Body of pancreas (tissue), 4 donors: ENCODE data around the gene GULP1. TPM values are rescaled to one million over a fixed set of nuclear protein-coding genes. Genes with fewer than 3 reads are reported as not detected.

Source experiments
- ATAC-seq: fragments of 150-250 bp; one replicate; pipeline ENCODE4 v1.9.1; 2016
- DNase-seq, 4 donors: peaks; one replicate each; pipeline ENCODE4 v3.0.0-alpha.2; 2019
- H3K27ac ChIP-seq, 4 donors: fragments of 200-600 bp; sonication (generic); 1 replicate in 3 of 4; 2 replicates in 1 of 4; pipeline versions ENCODE4 v1.5.1 to v1.6.1; 2016 to 2019; ENCODE audit warnings: mild to moderate bottlenecking in 1 of 4, mixed read lengths in 1 of 4, moderate library complexity in 1 of 4
- H3K27me3 ChIP-seq, 2 donors: fragments of 200-600 bp; sonication (generic); one replicate each; pipeline ENCODE4 v1.6.0; 2016; ENCODE audit warnings: mild to moderate bottlenecking in 1 of 2
- H3K36me3 ChIP-seq, 2 donors: fragments of 200-600 bp; sonication (generic); replicated peaks in 1 of 2; 2 replicates each; pipeline ENCODE4 v1.5.1; 2016; ENCODE audit warnings: low read depth in 2 of 2; ENCODE audit not compliant: insufficient read depth in 1 of 2
- H3K4me1 ChIP-seq: fragments of 200-600 bp; sonication (generic); one replicate; pipeline ENCODE4 v1.6.0; 2016
- H3K4me3 ChIP-seq, 2 donors: fragments of 200-600 bp; sonication (generic); 1 replicate in 1 of 2; 2 replicates in 1 of 2; pipeline ENCODE4 v1.5.1; 2016 to 2019
- H3K9me3 ChIP-seq, 3 donors: fragments of 200-600 bp; sonication (generic); 1 replicate in 2 of 3; 2 replicates in 1 of 3; pipeline ENCODE4 v1.5.1; 2016
- POLR2A ChIP-seq, 3 donors: fragments of 450-650 bp; IDR thresholded peaks; one replicate each; pipeline ENCODE4 v1.6.1; 2016; ENCODE audit warnings: antibody characterized with exemption in 3 of 3, mild to moderate bottlenecking in 2 of 3
- WGBS, 2 donors: methylation state at CpG; one replicate each; pipeline ENCODE4 v1.1.5; 2017; 5-methylcytosine and 5-hydroxymethylcytosine counted together
- intact Hi-C: fragments of 100-400 bp; cut with DNase I; formaldehyde crosslinking; loops from one replicate; pipeline ENCODE4 v1.15.1; 2023
- total RNA-seq, 2 donors: library from RNA; depleted of rRNA; stranded (reverse); fragments of >200 nt; gene quantifications; one replicate each; pipeline ENCODE4 v1.1.0, GENCODE V29; 2016
- TF ChIP-seq, protein P1 (sequence below), 7 experiments: fragments of 450-650 bp in 4 of 7; fragments of 200-600 bp in 3 of 7; sonication (generic) in 3 of 7; IDR thresholded peaks; one replicate each; pipeline ENCODE4 v1.5.1; 2016 to 2019; ENCODE audit warnings: antibody characterized with exemption in 7 of 7

Gene GULP1
- total RNA-seq, 2 donors from 2014 or later: 24.7 to 50.3 TPM

DNA sequence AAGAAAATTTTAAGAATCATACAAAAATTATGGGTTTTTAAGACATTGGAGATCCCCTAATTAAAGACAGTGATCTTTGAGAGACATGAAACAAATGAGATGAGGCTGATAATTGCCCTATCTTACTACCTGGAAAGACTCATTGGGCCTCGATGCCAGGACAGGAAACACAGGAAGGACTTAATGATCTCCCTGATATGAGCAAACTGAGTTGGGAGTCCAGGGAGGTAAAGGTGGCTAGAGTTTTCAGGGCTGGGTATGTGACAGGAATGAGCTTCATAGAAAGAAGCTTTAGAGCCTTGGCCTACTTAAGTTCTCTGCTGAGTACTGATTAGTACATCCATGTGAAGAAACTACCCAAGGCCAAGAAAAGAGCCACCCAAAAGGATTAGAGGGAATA lies 40.6 kb upstream of the GULP1 start:
- no peak overlapping the region for H3K27ac ChIP-seq
- H3K27me3 ChIP-seq: no peaks in the 10 kb centered on the region
- intact Hi-C loops: no loop called here
- WGBS, 2 donors: 81 to 83% methylated on average over 1 of the region's 1 CpG
- no peaks in the 10 kb centered on the region for H3K4me1 ChIP-seq
- no peaks in the 10 kb centered on the region for H3K9me3 ChIP-seq
- no peaks in the 10 kb centered on the region for H3K36me3 ChIP-seq
- no peak for TF ChIP-seq POLR2A (IDR thresholded peaks at IDR 0.05)
- TF ChIP-seq, protein P1, sequence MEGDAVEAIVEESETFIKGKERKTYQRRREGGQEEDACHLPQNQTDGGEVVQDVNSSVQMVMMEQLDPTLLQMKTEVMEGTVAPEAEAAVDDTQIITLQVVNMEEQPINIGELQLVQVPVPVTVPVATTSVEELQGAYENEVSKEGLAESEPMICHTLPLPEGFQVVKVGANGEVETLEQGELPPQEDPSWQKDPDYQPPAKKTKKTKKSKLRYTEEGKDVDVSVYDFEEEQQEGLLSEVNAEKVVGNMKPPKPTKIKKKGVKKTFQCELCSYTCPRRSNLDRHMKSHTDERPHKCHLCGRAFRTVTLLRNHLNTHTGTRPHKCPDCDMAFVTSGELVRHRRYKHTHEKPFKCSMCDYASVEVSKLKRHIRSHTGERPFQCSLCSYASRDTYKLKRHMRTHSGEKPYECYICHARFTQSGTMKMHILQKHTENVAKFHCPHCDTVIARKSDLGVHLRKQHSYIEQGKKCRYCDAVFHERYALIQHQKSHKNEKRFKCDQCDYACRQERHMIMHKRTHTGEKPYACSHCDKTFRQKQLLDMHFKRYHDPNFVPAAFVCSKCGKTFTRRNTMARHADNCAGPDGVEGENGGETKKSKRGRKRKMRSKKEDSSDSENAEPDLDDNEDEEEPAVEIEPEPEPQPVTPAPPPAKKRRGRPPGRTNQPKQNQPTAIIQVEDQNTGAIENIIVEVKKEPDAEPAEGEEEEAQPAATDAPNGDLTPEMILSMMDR (IDR thresholded peaks at IDR 0.05): no peak
- no peak for ATAC-seq
- DNase-seq: no peak
- no peak overlapping the region for H3K4me3 ChIP-seq

DNA sequence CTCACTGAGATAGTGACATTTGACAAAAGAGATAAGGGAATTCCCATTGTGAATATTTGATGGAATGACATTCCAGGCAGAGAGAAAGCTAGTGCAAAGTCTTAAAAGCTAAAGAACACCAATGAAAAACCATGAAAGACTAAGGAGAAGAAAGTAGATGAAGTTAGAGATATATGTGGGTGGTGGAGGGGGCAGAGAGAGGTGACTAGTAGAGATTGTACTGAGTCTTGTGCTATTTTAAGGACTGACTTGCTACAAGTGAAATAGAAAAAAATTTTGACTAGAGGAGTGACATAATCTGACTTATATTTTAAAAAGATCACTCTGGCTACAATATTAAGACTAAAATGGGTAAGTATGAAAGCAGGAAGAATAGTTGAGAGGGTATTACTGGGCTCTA lies 35.3 kb upstream of the GULP1 start:
- no peak overlapping the region for H3K27ac ChIP-seq
- H3K4me3 ChIP-seq: no peak overlapping the region
- no peaks in the 10 kb centered on the region for H3K4me1 ChIP-seq
- no peaks in the 10 kb centered on the region for H3K9me3 ChIP-seq
- TF ChIP-seq, protein P1 (IDR thresholded peaks at IDR 0.05): no peak
- TF ChIP-seq POLR2A (IDR thresholded peaks at IDR 0.05): no peak
- DNase-seq (no peak), ATAC-seq (no peak)
- no peaks in the 10 kb centered on the region for H3K27me3 ChIP-seq
- H3K36me3 ChIP-seq: no peaks in the 10 kb centered on the region
- intact Hi-C loops: no loop called here

- ATAC-seq: no peak
These were observed 26.4 kb upstream of the GULP1 start for GRCh38 chr2:188265315-188265714.

DNA sequence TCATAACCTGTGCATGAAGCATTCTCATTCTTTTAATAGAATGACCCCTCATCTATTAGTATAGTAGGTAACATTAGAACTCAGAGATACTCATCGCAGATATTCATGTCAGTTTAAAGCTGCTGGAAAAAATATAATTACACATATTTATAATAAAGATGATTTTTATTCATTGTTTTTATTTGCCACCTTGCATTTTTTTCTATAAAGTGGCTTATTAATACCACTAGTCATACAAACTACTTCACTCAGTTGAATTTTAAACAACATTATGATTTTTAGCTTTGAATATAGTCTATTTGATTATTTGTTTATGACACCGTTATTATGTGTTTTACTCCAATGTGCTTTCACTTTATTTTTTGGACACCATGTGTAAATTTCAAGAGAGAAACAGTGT lies 23.9 kb upstream of the GULP1 start:
- DNase-seq: no peak
- no peak overlapping the region for H3K27ac ChIP-seq
- no peak overlapping the region for H3K4me3 ChIP-seq
- no peaks in the 10 kb centered on the region for H3K36me3 ChIP-seq
- ATAC-seq: no peak
- TF ChIP-seq POLR2A (IDR thresholded peaks at IDR 0.05): no peak
- TF ChIP-seq, protein P1 (IDR thresholded peaks at IDR 0.05): no peak
- H3K27me3 ChIP-seq: no peaks in the 10 kb centered on the region
- 92 to 93% methylated on average over 2 of the region's 2 CpGs for WGBS, 2 donors
- no peaks in the 10 kb centered on the region for H3K9me3 ChIP-seq
- intact Hi-C loops: no loop called here
- no peaks in the 10 kb centered on the region for H3K4me1 ChIP-seq

More at GRCh38 chr2:188265315-188265714, 26.4 kb upstream of the GULP1 start:
- no peaks in the 10 kb centered on the region for H3K9me3 ChIP-seq
- no peak for DNase-seq
- no peaks in the 10 kb centered on the region for H3K4me1 ChIP-seq
- H3K36me3 ChIP-seq: no peaks in the 10 kb centered on the region
- H3K4me3 ChIP-seq: no peak overlapping the region
- H3K27me3 ChIP-seq: no peaks in the 10 kb centered on the region
- intact Hi-C loops: no loop called here
- no peak overlapping the region for H3K27ac ChIP-seq
- 77 to 81% methylated on average over 2 of the region's 2 CpGs for WGBS, 2 donors
- no peak for TF ChIP-seq POLR2A (IDR thresholded peaks at IDR 0.05)
- TF ChIP-seq, protein P1 (IDR thresholded peaks at IDR 0.05): no peak

GRCh38 chr2:188269004-188269403 lies 22.7 kb upstream of the GULP1 start:
- no peaks in the 10 kb centered on the region for H3K9me3 ChIP-seq
- intact Hi-C loops: no loop called here

More at GRCh38 chr2:188269004-188269403, 22.7 kb upstream of the GULP1 start:
- TF ChIP-seq, protein P1 (IDR thresholded peaks at IDR 0.05): no peak
- no peak for TF ChIP-seq POLR2A (IDR thresholded peaks at IDR 0.05)
- H3K27me3 ChIP-seq: no peaks in the 10 kb centered on the region
- WGBS, 2 donors: 81 to 87% methylated on average over 2 of the region's 2 CpGs
- H3K4me1 ChIP-seq: no peaks in the 10 kb centered on the region
- no peak overlapping the region for H3K27ac ChIP-seq
- no peaks in the 10 kb centered on the region for H3K36me3 ChIP-seq
- DNase-seq (no peak), ATAC-seq (no peak)
- no peak overlapping the region for H3K4me3 ChIP-seq
